Activated naive CD4-positive, alpha-beta T cell treated with anti-CD3 and anti-CD28 coated beads, Interleukin-2, amount 50 U/mL, for 24 hours (primary cell): ENCODE measurements around the gene PFKP.
"Not testable (repeated sequence)": the region's sequence is repeated elsewhere in the genome, so short reads cannot be mapped to it uniquely, and the experiment has no call there.

Experiments used
- H3K27ac Mint-ChIP-seq: one replicate; pipeline ENCODE4 v1.8.0; 2021; ENCODE audit warnings: mild to moderate bottlenecking, mixed read lengths
- H3K27me3 Mint-ChIP-seq: one replicate; pipeline ENCODE4 v1.8.0; 2021; ENCODE audit warnings: mixed read lengths
- H3K36me3 Mint-ChIP-seq: one replicate; pipeline ENCODE4 v1.8.0; 2021; ENCODE audit warnings: mixed read lengths
- H3K4me1 Mint-ChIP-seq: one replicate; pipeline ENCODE4 v1.8.0; 2021; ENCODE audit warnings: mixed read lengths
- H3K4me3 Mint-ChIP-seq: one replicate; pipeline ENCODE4 v1.8.0; 2021; ENCODE audit warnings: mild to moderate bottlenecking, mixed read lengths
- H3K9me3 Mint-ChIP-seq: one replicate; pipeline ENCODE4 v1.8.0; 2021; ENCODE audit warnings: mixed read lengths

The PFKP gene

DNA sequence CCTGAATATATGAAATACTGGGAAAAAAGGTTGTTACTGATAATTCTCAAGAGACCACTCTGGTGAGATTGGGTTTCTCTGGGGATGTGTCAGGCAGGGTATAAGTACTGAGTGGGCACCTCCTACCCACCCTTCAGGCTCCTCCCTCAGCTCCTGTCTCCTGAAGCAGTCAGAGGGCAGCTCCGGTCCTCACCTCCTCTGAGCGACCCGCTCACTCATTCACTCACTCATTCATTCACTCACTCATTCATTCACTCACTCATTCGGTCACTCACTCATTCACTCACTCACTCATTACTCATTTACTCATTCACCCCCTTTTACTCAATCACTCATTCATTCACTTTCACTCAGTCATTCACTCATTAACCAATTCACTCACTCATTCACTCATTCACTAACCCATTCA, 6.9 kb upstream of the PFKP start:
- no peak overlapping the region for H3K4me3 Mint-ChIP-seq
- H3K27me3 Mint-ChIP-seq: no peaks in the 10 kb centered on the region
- H3K27ac Mint-ChIP-seq: no peak overlapping the region
- no peaks in the 10 kb centered on the region for H3K4me1 Mint-ChIP-seq
- H3K9me3 Mint-ChIP-seq: no peaks in the 10 kb centered on the region
- H3K36me3 Mint-ChIP-seq: no peaks in the 10 kb centered on the region

DNA sequence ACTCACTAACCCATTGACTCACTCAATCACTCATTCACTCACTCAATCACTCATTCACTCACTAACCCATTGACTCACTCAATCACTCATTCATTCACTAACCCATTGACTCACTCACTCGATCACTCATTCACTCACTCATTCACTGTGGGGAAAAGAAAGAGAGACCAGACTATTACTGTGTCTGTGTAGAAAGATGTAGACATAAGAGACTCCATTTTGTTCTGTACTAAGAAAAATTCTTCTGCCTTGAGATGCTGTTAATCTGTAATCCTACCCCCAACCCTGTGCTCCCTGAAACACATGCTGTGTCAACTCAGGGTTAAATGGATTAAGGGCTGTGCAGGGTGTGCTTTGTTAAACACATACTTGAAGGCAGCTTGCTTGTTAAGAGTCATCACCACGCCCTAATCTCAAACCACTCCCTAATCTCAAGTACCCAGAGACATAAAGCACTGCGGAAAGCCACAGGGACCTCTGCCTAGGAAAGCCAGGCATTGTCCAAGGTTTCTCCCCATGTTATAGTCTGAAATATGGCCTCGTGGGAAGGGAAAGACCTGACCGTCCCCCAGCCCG, 5.9 kb upstream of the PFKP start:
- H3K27ac Mint-ChIP-seq, H3K9me3 Mint-ChIP-seq, H3K4me3 Mint-ChIP-seq, H3K27me3 Mint-ChIP-seq, H3K36me3 Mint-ChIP-seq, H3K4me1 Mint-ChIP-seq: not testable (repeated sequence)

DNA sequence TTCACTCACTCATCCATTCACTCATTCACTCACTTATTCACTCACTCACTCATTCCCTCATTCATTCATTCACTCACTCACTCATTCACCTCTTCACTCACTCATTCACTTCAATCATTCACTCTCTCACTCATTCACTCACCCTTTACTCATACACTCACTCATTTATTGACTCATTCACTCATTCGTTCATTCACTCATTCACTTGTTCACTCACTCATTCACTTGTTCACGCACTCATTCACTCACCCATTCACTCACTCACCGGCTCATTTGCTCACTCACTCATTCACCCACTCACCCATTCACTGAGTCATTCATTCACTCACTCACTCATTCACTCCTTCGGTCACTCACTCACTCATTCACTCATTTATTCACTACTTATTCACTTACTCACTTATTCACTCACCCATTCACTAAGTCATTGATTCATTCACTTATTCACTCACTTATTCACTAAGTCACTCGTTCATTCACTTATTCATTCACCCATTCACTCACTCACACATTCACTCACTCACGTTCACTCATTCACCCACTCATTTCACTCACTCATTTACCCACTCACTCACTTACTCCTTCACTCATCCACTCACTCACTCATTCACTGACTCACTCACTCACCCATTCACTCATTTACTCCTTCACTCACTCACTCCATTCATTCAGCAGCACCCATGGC, 4.7 kb upstream of the PFKP start:
- no peaks in the 10 kb centered on the region for H3K9me3 Mint-ChIP-seq
- no peak overlapping the region for H3K27ac Mint-ChIP-seq
- no peaks in the 10 kb centered on the region for H3K36me3 Mint-ChIP-seq
- H3K4me1 Mint-ChIP-seq: no peaks in the 10 kb centered on the region
- no peaks in the 10 kb centered on the region for H3K27me3 Mint-ChIP-seq
- no peak overlapping the region for H3K4me3 Mint-ChIP-seq

DNA sequence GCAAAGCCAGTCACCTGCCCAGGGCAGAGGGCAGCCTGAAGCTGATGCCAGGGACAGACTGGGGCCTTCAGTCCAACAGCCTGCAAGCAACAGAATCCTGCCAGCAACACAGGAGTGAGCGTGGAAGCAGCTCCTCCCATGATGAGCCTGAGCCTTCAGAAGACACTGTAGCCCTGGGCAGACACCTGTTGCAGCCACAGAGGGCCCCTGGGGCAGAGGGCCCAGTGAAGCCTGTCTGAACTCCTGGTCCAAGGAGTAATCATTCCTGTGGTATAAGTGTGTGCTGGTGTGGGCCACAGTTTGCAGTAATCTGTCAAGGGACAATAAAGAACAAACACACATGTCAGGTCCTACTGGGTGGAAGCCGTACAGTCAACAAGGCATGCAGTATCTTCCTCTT, 2.9 kb upstream of the PFKP start:
- Mint-ChIP-seq H3K4me1 (peaks cover 4% of the 10 kb centered on the region), H3K36me3 (peaks cover 3% of the 10 kb centered on the region), H3K4me3 (no peak overlapping the region), H3K27ac (no peak overlapping the region), H3K9me3 (no peaks in the 10 kb centered on the region), H3K27me3 (no peaks in the 10 kb centered on the region)

DNA sequence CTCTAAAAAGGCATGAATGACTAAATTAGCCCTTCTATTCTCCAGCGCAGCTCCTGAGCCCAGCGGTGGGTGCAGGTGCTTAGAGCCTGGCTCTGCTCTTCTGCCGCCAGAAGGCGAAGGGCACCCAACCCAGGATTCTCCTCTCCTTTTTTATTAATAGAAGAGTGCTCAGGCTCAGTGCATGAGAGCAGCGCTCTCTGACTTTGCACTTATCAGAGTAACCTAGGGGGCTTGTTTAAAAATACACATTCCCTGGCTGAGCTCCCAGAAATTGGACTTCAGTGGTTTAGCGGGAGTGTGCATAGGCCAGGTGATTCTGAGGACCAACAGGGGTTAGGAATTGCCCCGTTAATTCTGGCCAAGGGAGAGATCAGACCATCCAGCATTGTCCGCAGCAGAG, 1.7 kb upstream of the PFKP start:
- peaks cover 11% of the 10 kb centered on the region for H3K36me3 Mint-ChIP-seq
- H3K4me3 Mint-ChIP-seq: peak overlapping the region; percentile 73
- H3K27ac Mint-ChIP-seq: no peak overlapping the region
- no peaks in the 10 kb centered on the region for H3K9me3 Mint-ChIP-seq
- no peaks in the 10 kb centered on the region for H3K27me3 Mint-ChIP-seq
- peaks cover 15% of the 10 kb centered on the region for H3K4me1 Mint-ChIP-seq

DNA sequence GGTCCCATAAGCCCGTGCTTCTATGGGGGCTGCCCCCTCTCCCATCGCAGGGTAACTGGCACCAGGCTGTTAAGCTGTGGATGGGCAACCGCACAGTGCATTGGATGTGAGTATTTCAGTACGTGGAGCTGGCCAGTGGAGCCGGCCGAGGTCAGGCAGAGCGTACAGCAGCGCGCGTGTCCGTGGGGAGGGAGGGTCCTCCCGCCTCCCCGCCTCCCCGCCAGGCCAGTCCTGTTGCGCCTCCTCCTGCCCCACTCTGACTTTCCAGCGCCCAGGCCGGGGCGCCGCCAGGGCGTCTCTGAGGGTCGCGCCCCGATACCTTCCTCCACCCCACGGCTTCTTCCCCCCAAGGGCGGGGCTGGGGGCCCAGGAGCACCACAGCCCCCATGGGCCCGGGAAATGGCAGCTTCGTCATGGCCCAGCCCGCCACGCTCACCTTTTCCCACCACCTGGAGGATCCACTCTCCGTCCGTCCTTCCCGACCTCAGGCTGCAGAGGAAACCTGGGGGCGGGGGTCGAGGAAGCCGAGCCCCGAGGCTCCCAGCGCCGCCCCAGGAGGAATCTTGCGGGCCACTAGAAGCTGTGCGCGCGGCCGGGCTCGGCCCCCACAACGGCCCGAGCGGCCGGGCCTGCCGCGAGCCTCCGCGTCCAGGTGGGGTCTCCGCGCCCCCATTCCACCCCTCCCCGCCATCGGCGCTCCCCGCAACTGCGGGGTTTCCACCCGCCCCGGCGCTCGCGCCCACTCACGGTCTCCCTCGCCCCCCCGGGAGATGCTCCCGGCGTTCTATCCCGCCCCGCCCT, 831 bp upstream of the PFKP start:
- Mint-ChIP-seq H3K9me3 (peaks cover 5% of the 10 kb centered on the region), H3K36me3 (peaks cover 15% of the 10 kb centered on the region), H3K4me3 (peak overlapping the region; percentile 70), H3K27me3 (no peaks in the 10 kb centered on the region), H3K4me1 (peaks cover 23% of the 10 kb centered on the region), H3K27ac (no peak overlapping the region)

DNA sequence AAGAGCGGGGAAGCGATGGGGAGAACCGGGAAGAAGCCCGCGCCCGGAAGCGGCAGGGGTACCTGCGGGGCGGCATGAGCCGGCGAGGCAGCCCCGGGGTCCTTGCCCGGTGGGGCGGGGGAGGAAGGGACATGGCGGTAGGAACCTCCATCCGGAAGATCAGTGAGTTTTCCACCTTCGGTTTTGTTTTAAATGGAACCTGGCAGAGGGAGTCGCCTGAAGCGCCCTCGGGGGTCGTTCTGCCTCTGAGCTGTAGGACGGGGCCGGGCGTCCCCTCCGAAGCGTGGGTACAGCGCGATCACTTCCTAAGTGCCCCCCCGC, 471 bp downstream of the PFKP start:
- no peaks in the 10 kb centered on the region for H3K27me3 Mint-ChIP-seq
- peaks cover 34% of the 10 kb centered on the region for H3K4me1 Mint-ChIP-seq
- H3K36me3 Mint-ChIP-seq: peaks cover 18% of the 10 kb centered on the region
- H3K4me3 Mint-ChIP-seq: peak overlapping the region; percentile 91
- H3K9me3 Mint-ChIP-seq: peaks cover 6% of the 10 kb centered on the region
- peak overlapping the region; percentile 82 for H3K27ac Mint-ChIP-seq

DNA sequence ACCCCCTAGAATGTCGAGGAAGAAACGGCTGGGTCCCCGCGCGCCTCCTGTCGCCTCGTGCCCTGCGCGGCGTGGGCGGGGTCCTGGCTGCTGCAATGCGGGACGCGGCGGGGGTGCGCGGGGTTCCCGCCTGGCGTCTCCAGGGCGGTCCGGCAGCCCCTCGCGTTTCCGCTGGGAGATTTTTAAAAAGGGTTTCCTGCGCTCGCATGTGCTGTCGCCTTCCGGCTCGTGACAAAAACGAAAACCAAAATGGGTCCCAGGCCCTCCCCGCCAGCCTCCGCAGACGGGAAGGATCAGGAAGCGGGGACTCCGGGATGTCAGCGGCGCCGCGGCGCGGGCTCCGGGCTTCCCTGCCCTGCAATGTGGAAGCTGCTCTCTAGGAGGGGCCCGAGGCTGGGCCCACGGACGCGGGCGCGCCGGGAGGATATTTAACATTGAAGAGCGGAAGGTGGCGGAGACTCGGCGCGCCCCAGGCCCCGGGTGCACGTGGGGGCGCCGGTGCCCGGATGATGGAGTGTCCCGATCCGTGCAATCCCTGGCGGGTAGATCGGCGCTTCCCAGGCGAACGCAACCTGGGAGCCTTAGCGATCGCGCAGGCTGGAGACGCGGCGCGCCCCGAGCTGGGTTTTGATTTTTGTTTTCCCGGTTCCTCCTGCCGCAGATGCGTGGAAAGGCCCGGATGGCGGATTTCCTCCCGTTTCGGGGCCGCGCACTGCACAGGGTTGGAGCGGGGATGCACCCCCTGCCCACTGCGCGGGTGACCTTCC, 1.0 kb downstream of the PFKP start:
- H3K4me3 Mint-ChIP-seq: peak overlapping the region; percentile 91
- peaks cover 18% of the 10 kb centered on the region for H3K36me3 Mint-ChIP-seq
- H3K27ac Mint-ChIP-seq: peak overlapping the region; percentile 82
- peaks cover 37% of the 10 kb centered on the region for H3K4me1 Mint-ChIP-seq
- no peaks in the 10 kb centered on the region for H3K27me3 Mint-ChIP-seq
- peaks cover 6% of the 10 kb centered on the region for H3K9me3 Mint-ChIP-seq

DNA sequence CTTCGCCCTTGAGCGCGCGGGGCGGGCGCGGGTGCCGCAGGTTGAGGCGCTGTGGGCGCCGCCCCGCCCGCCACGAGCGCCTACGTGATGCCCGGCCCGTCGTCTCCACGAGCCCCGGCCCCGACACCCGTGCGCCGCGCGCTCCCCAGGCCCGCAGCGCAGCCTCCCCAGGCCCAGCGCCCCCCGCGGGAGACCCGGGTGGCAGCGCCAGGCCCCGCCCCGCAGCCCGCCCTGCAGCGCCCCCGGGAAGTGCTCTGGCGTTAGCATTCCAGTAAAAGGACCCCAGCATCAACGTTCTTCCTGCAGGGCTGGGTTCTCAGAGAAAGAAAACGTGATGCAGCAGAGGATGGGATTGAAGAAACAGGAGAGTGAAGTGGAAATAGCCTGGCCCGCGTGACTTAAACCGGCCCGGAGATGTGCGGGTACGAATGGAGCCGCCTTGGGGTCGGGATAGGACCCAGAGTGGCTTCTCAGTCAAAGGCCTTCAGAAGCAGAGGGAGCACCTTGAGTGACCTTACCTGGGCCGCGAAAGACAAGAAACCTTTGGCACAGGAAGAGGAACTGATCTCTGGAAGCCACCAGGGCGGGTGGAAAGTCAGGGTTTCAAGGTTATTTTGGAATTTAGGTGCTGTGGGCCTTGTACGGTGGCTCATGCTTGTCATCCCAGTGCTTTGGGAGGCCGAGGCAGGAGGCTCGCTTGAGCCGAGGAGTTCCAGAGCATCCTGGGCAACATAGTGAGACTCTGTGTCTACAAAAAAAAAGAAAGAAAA, 1.8 kb downstream of the PFKP start:
- peak overlapping the region; percentile 77 for H3K27ac Mint-ChIP-seq
- peaks cover 18% of the 10 kb centered on the region for H3K36me3 Mint-ChIP-seq
- H3K27me3 Mint-ChIP-seq: no peaks in the 10 kb centered on the region
- peak overlapping the region; percentile 91 for H3K4me3 Mint-ChIP-seq
- H3K4me1 Mint-ChIP-seq: peaks cover 44% of the 10 kb centered on the region
- peaks cover 6% of the 10 kb centered on the region for H3K9me3 Mint-ChIP-seq

DNA sequence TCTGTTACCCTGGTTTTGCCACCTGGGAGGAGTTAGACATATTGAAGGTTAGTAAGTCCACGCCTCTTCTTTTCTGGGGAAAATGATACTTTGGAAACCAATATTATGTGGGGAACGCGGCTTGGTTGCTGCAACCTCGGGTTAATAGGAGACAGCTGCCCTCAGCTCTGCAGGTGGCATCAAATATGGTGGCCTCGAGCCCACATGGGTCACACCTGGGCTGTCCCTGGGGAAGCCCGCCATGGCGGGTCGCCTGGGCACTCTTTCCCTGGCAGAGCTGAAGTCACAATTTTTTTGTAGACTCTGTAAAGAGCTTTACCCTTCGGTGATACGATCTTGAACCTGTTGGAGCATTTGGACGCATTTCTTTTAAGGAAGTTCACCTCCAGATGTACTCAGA, 2.5 kb downstream of the PFKP start:
- peaks cover 46% of the 10 kb centered on the region for H3K4me1 Mint-ChIP-seq
- H3K36me3 Mint-ChIP-seq: peaks cover 18% of the 10 kb centered on the region
- no peaks in the 10 kb centered on the region for H3K27me3 Mint-ChIP-seq
- peaks cover 6% of the 10 kb centered on the region for H3K9me3 Mint-ChIP-seq
- peak overlapping the region; percentile 87 for H3K4me3 Mint-ChIP-seq
- peak overlapping the region; percentile 41 for H3K27ac Mint-ChIP-seq

DNA sequence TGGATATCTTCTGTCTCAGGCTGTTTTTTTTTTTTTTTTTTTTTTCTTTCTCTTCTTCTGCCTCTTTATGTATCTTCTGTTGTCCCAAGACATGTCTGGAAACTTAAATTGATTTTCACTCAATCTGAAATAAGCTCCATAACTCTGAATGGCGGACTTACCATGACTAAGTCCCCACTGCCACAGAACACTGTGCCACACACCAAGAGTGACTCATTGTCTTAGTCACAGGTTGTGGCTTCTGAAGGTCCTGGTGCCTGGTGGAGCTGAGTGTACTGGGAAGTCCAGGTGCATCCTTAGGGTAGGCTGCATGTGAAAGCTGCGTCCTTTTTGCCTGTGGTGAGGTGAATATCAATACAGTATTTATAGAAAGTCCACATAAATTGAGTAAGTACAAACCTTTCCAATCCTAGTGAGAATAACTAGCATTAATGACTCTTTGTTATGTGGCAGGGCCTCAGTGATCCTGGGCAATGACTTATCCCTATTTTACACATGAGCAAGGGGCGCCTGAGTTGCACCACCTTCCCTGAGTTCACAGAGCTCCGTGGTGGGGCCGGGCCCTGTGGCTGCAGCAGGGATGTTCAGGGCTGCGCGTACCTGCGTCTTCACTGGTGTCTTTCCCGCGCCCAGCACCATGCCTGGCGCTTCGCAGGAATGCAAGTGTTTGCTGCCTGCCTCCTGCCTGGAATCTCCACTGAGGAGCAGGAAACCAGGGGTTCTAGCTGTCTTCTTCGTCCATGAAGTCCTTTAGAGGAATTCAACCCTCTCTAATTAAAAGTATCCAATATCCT, 4.3 kb downstream of the PFKP start:
- Mint-ChIP-seq H3K4me1 (peaks cover 53% of the 10 kb centered on the region), H3K4me3 (peak overlapping the region; percentile 80), H3K9me3 (peaks cover 6% of the 10 kb centered on the region), H3K27ac (peak overlapping the region; percentile 88), H3K36me3 (peaks cover 23% of the 10 kb centered on the region), H3K27me3 (no peaks in the 10 kb centered on the region)

DNA sequence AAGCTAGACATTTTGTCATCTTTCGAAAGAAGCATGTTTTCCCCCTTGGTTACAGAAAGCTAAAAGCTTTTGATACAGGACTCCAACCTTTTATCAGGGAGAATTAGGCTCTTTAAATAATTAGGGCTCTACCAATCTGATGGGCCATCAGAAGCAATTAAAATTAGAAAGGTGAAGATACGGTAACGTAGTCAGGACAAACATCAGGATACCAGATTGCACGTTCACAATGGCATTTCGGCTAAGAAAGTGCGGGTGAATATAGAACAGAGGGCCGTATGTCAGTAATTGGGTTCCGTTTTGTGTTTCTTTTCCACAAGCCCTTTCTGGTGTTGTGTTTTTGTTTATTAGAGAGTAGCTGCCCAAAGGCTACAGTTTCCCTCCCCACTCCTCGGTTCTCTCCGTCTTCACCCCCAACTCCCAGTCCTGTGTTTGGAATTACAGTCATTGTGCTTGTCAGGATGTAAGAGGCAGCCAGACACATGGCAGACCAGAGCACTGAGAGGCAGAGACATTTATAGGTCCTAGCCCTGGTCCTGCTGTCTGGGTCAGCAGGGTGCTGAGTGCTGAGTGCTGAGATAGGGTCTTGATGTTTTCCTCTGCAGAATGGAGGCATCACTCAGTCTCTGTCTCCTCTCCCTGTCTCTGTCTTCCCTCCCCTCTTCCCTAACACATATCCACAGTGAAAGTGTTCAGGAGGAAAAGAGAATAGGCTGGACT, 5.5 kb downstream of the PFKP start:
- Mint-ChIP-seq H3K36me3 (peaks cover 27% of the 10 kb centered on the region), H3K9me3 (peaks cover 6% of the 10 kb centered on the region), H3K27me3 (no peaks in the 10 kb centered on the region), H3K27ac (no peak overlapping the region), H3K4me1 (peaks cover 58% of the 10 kb centered on the region), H3K4me3 (peak overlapping the region; percentile 59)

DNA sequence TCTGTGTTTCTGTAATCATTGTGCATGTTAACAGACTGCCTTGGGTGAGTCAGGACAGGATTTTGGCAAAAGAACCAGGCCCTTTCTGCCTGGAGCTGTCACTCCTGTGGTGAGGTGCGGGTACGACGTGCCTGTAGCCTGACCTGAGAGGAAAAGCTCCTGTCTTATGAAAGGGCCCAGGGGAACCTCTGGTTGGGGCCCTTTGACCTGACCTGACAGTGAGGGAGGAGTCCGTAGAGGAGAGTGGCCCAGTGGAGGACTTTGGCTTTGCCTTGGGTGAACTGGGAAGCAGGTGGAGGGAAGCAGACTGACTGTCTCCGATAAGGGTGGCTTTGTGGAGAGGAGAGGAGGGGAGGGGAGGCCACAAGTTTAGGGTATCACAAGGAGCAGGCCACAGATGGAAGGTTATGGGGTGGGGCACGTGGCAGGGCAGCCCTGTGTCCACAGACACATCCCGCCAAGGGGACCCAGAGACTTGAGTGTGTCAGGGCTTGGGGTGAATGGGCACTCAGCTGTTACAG, 6.9 kb downstream of the PFKP start:
- Mint-ChIP-seq H3K27ac (peak overlapping the region; percentile 70), H3K4me1 (peaks cover 59% of the 10 kb centered on the region), H3K4me3 (no peak overlapping the region), H3K9me3 (peaks cover 6% of the 10 kb centered on the region), H3K27me3 (no peaks in the 10 kb centered on the region), H3K36me3 (peaks cover 28% of the 10 kb centered on the region)
